Nephron (organoid): Measurements from ENCODE around the gene HNRNPAB.
"Not testable (repeated sequence)": the region's sequence is repeated elsewhere in the genome, so short reads cannot be mapped to it uniquely, and the experiment has no call there.

Experiments
- H3K27ac Mint-ChIP-seq, 3 experiments: 2 replicates each; pipeline ENCODE4 v1.8.0; 2020; ENCODE audit warnings: mixed read lengths in 3 of 3, mild to moderate bottlenecking in 2 of 3, moderate library complexity in 1 of 3
- H3K27me3 Mint-ChIP-seq: 2 replicates; pipeline ENCODE4 v1.8.0; 2021; ENCODE audit warnings: low read depth, mild to moderate bottlenecking, moderate library complexity, mixed read lengths
- H3K36me3 Mint-ChIP-seq: 2 replicates; pipeline ENCODE4 v1.8.0; 2020; ENCODE audit warnings: low read depth, mixed read lengths
- H3K4me1 Mint-ChIP-seq: 2 replicates; pipeline ENCODE4 v1.8.0; 2020; ENCODE audit warnings: mixed read lengths
- H3K4me3 Mint-ChIP-seq, 3 experiments: 2 replicates each; pipeline ENCODE4 v1.8.0; 2020; ENCODE audit warnings: mild to moderate bottlenecking in 3 of 3, mixed read lengths in 3 of 3, moderate library complexity in 2 of 3
- H3K9me3 Mint-ChIP-seq: 2 replicates; pipeline ENCODE4 v1.8.0; 2020; ENCODE audit warnings: mixed read lengths
- TF ChIP-seq, protein P1 (sequence below), 3 experiments: fragments of 200-600 bp; sonication (generic); IDR thresholded peaks; one replicate each; pipeline ENCODE4 v1.5.0; 2021; ENCODE audit warnings: antibody characterized with exemption in 3 of 3; ENCODE audit not compliant: unreplicated experiment in 3 of 3

Gene HNRNPAB

DNA sequence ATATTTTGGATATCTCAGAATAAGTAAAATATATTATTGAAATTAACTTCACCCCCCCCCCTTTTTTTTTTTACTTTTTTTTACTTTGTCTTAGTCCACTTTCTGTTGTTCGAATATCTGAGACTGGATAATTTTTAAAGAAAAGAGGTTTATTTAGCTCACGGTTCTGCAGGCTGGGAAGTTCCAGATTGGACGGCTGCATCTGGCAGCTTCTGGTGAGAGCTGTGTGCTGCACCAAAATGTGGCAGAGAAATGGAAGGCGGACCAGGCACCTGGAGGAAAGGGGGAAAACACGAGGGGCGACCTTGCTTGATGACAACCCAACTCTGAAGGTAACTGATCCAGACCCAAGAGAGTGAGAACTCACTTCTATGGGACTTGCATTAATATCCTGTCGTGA lies 11.5 kb upstream of the HNRNPAB start:
- H3K4me3 Mint-ChIP-seq, result no peak overlapping the region
- H3K4me1 Mint-ChIP-seq, result peaks cover 5% of the 10 kb centered on the region

GRCh38 chr5:178193251-178193809 lies 11.0 kb upstream of the HNRNPAB start:
- Mint-ChIP-seq H3K9me3 (peaks cover 5% of the 10 kb centered on the region), H3K36me3 (no peaks in the 10 kb centered on the region), H3K4me3 (no peak overlapping the region), H3K27ac (no peak overlapping the region), H3K4me1 (peaks cover 5% of the 10 kb centered on the region), H3K27me3 (peaks cover 18% of the 10 kb centered on the region)
- TF ChIP-seq, protein P1, sequence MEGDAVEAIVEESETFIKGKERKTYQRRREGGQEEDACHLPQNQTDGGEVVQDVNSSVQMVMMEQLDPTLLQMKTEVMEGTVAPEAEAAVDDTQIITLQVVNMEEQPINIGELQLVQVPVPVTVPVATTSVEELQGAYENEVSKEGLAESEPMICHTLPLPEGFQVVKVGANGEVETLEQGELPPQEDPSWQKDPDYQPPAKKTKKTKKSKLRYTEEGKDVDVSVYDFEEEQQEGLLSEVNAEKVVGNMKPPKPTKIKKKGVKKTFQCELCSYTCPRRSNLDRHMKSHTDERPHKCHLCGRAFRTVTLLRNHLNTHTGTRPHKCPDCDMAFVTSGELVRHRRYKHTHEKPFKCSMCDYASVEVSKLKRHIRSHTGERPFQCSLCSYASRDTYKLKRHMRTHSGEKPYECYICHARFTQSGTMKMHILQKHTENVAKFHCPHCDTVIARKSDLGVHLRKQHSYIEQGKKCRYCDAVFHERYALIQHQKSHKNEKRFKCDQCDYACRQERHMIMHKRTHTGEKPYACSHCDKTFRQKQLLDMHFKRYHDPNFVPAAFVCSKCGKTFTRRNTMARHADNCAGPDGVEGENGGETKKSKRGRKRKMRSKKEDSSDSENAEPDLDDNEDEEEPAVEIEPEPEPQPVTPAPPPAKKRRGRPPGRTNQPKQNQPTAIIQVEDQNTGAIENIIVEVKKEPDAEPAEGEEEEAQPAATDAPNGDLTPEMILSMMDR (IDR thresholded peaks at IDR 0.05; ENCODE audit: unreplicated experiment in 3 of 3), result no peak

More for the DNA sequence above, 11.5 kb upstream of the HNRNPAB start:
- H3K27ac Mint-ChIP-seq, result no peak overlapping the region
- peaks cover 18% of the 10 kb centered on the region for H3K27me3 Mint-ChIP-seq
- H3K36me3 Mint-ChIP-seq, result no peaks in the 10 kb centered on the region
- TF ChIP-seq, protein P1 (IDR thresholded peaks at IDR 0.05; ENCODE audit: unreplicated experiment in 3 of 3), result no peak
- peaks cover 5% of the 10 kb centered on the region for H3K9me3 Mint-ChIP-seq

- no peaks in the 10 kb centered on the region for H3K36me3 Mint-ChIP-seq
- H3K9me3 Mint-ChIP-seq, result peaks cover 5% of the 10 kb centered on the region
- TF ChIP-seq, protein P1 (IDR thresholded peaks at IDR 0.05; ENCODE audit: unreplicated experiment in 3 of 3), result no peak
- H3K4me1 Mint-ChIP-seq, result peaks cover 5% of the 10 kb centered on the region
- no peak overlapping the region for H3K4me3 Mint-ChIP-seq
- peaks cover 18% of the 10 kb centered on the region for H3K27me3 Mint-ChIP-seq
- no peak overlapping the region for H3K27ac Mint-ChIP-seq
Observed at GRCh38 chr5:178194026-178194425, 10.3 kb upstream of the HNRNPAB start.

- Mint-ChIP-seq H3K4me3 (no peak overlapping the region), H3K27ac (no peak overlapping the region), H3K36me3 (no peaks in the 10 kb centered on the region), H3K9me3 (peaks cover 5% of the 10 kb centered on the region), H3K4me1 (peaks cover 10% of the 10 kb centered on the region), H3K27me3 (peaks cover 18% of the 10 kb centered on the region)
- TF ChIP-seq, protein P1 (IDR thresholded peaks at IDR 0.05; ENCODE audit: unreplicated experiment in 3 of 3), result no peak
Observed at GRCh38 chr5:178196281-178196812, 8.0 kb upstream of the HNRNPAB start.

DNA sequence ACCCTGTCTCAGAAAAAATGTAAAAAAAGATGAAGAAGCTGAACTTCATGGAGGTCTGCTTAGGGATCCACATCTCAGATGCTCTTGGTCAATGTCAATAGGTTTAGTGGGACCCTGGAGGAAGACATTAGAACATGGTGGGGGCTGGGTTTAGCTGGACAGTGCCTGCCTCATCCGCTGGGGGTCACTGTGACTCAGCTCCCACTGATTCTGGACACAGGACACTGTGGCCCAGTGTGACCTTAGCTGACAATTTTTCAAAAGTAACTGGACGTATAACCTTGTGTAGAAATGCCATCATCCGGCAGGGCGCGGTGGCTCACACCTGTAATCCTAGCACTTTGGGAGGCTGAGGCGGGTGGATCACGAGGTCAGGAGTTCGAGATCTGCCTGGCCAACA lies 7.3 kb upstream of the HNRNPAB start:
- H3K9me3 Mint-ChIP-seq, result peaks cover 5% of the 10 kb centered on the region
- TF ChIP-seq, protein P1 (IDR thresholded peaks at IDR 0.05; ENCODE audit: unreplicated experiment in 3 of 3), result peak in 1 of 3 experiments; percentile 13
- no peak overlapping the region for H3K27ac Mint-ChIP-seq
- H3K27me3 Mint-ChIP-seq, result peaks cover 18% of the 10 kb centered on the region
- H3K36me3 Mint-ChIP-seq, result no peaks in the 10 kb centered on the region
- H3K4me3 Mint-ChIP-seq, result no peak overlapping the region
- peaks cover 10% of the 10 kb centered on the region for H3K4me1 Mint-ChIP-seq

DNA sequence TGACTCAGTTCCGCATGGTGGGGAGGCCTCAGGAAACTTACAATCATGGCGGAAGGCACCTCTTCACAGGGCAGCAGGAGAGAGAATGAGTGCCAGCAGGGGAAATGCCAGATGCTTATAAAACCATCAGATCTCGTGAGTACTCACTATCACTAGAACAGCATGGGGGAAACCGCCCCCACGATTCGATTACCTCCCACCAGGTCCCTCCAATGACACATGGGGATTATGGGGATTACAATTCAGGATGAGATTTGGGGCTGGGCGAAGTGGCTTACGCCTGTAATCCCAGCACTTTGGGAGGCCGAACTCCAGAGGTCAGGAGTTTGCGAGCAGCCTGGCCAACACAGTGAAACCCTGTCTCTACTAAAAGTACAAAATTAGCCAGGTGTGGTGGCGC lies 6.2 kb upstream of the HNRNPAB start:
- not testable (repeated sequence) for H3K36me3 Mint-ChIP-seq, H3K9me3 Mint-ChIP-seq, H3K27ac Mint-ChIP-seq, H3K4me1 Mint-ChIP-seq, H3K4me3 Mint-ChIP-seq
- peaks cover 18% of the 10 kb centered on the region for H3K27me3 Mint-ChIP-seq
